H9 (cell line): ENCODE measurements around the gene NOL11. TPM values are rescaled to one million over a fixed set of nuclear protein-coding genes. Genes with fewer than 3 reads are reported as not detected.

ENCODE experiments used
- DNase-seq: peaks from one replicate; pipeline ENCODE4 v3.0.0-alpha.2; 2017
- H2AFZ ChIP-seq: one replicate; pipeline ENCODE4 v1.6.1; 2013; ENCODE audit warnings: mild to moderate bottlenecking, low read length, control low read depth, moderate library complexity
- H2AK5ac ChIP-seq: 2 replicates; pipeline ENCODE4 v1.6.1; 2013; ENCODE audit warnings: low read length, control low read depth, mixed read lengths; ENCODE audit not compliant: insufficient read length
- H2BK120ac ChIP-seq: one replicate; pipeline ENCODE4 v1.6.1; 2013; ENCODE audit warnings: low read depth, mild to moderate bottlenecking, low read length, control low read depth, inconsistent platforms; ENCODE audit not compliant: poor library complexity, severe bottlenecking
- H2BK12ac ChIP-seq: 2 replicates; pipeline ENCODE4 v1.6.1; 2013; ENCODE audit warnings: low read length, control low read depth, mixed read lengths, low read depth; ENCODE audit not compliant: insufficient read length
- H2BK15ac ChIP-seq: 2 replicates; pipeline ENCODE4 v1.6.1; 2013; ENCODE audit warnings: low read depth, low read length, control low read depth
- H2BK20ac ChIP-seq: one replicate; pipeline ENCODE4 v1.6.1; 2013; ENCODE audit warnings: low read depth, mild to moderate bottlenecking, low read length, control low read depth, inconsistent platforms; ENCODE audit not compliant: poor library complexity, severe bottlenecking
- H2BK5ac ChIP-seq: 2 replicates; pipeline ENCODE4 v1.6.1; 2013; ENCODE audit warnings: low read length, control low read depth, mixed read lengths; ENCODE audit not compliant: insufficient read length
- H3K14ac ChIP-seq: 2 replicates; pipeline ENCODE4 v1.6.1; 2013; ENCODE audit warnings: low read length, control low read depth; ENCODE audit not compliant: insufficient read depth
- H3K18ac ChIP-seq: 2 replicates; pipeline ENCODE4 v1.6.1; 2013; ENCODE audit warnings: low read depth, mild to moderate bottlenecking, mixed read lengths, low read length, control low read depth; ENCODE audit not compliant: insufficient read length
- H3K23ac ChIP-seq: 2 replicates; pipeline ENCODE4 v1.6.1; 2013; ENCODE audit warnings: low read length, control low read depth, mixed read lengths, low read depth; ENCODE audit not compliant: insufficient read length
- H3K23me2 ChIP-seq: 2 replicates; pipeline ENCODE4 v1.6.1; 2013; ENCODE audit warnings: low read depth, mild to moderate bottlenecking, mixed read lengths, low read length, control low read depth; ENCODE audit not compliant: insufficient read length, poor library complexity, severe bottlenecking
- H3K27ac ChIP-seq: 2 replicates; pipeline ENCODE4 v1.5.1; 2013; ENCODE audit warnings: low read length, control low read depth, mixed read lengths, low read depth; ENCODE audit not compliant: insufficient read length
- H3K27me3 ChIP-seq: 2 replicates; pipeline ENCODE4 v1.6.1; 2013; ENCODE audit warnings: low read length, control low read depth, inconsistent platforms; ENCODE audit not compliant: insufficient read depth
- H3K4ac ChIP-seq: 2 replicates; pipeline ENCODE4 v1.6.1; 2013; ENCODE audit warnings: low read depth, mild to moderate bottlenecking, control low read depth, inconsistent platforms, low read length, moderate library complexity
- H3K4me1 ChIP-seq: 2 replicates; pipeline ENCODE4 v1.6.1; 2013; ENCODE audit warnings: low read length, control low read depth, inconsistent platforms; ENCODE audit not compliant: insufficient read depth
- H3K4me2 ChIP-seq: 2 replicates; pipeline ENCODE4 v1.6.1; 2013; ENCODE audit warnings: low read length, control low read depth, mixed read lengths; ENCODE audit not compliant: insufficient read length, insufficient read depth
- H3K56ac ChIP-seq: 2 replicates; pipeline ENCODE4 v1.6.1; 2013; ENCODE audit warnings: low read depth, mild to moderate bottlenecking, mixed read lengths, low read length, control low read depth; ENCODE audit not compliant: insufficient read length
- H3K79me1 ChIP-seq: 2 replicates; pipeline ENCODE4 v1.6.1; 2013; ENCODE audit warnings: low read depth, mild to moderate bottlenecking, moderate library complexity, low read length, control low read depth, inconsistent platforms; ENCODE audit not compliant: insufficient read depth, poor library complexity, severe bottlenecking
- H3K79me2 ChIP-seq: 2 replicates; pipeline ENCODE4 v1.6.1; 2013; ENCODE audit warnings: low read length, control low read depth, inconsistent platforms; ENCODE audit not compliant: insufficient read depth
- H3K9ac ChIP-seq: 2 replicates; pipeline ENCODE4 v1.6.1; 2013; ENCODE audit warnings: low read length, control low read depth, mixed read lengths; ENCODE audit not compliant: insufficient read length; ENCODE audit errors: extremely low read depth
- H3K9me3 ChIP-seq: one replicate; pipeline ENCODE4 v1.6.1; 2013; ENCODE audit warnings: low read depth, low read length, inconsistent platforms; ENCODE audit not compliant: control insufficient read depth
- H3T11ph ChIP-seq: one replicate; pipeline ENCODE4 v1.6.1; 2013; ENCODE audit warnings: mild to moderate bottlenecking, low read length, control low read depth, inconsistent platforms
- H4K20me1 ChIP-seq: one replicate; pipeline ENCODE4 v1.6.1; 2013; ENCODE audit not compliant: control insufficient read depth, insufficient read length, insufficient read depth
- H4K5ac ChIP-seq: 2 replicates; pipeline ENCODE4 v1.6.1; 2013; ENCODE audit warnings: low read depth, mild to moderate bottlenecking, mixed read lengths, low read length, control low read depth; ENCODE audit not compliant: insufficient read length
- H4K8ac ChIP-seq: replicated peaks from 2 replicates; pipeline ENCODE4 v1.6.1; 2013; ENCODE audit warnings: low read length, control low read depth, mixed read lengths, low read depth; ENCODE audit not compliant: insufficient read length
- H4K91ac ChIP-seq: 2 replicates; pipeline ENCODE4 v1.6.1; 2013; ENCODE audit warnings: low read depth, mild to moderate bottlenecking, moderate library complexity, mixed read lengths, low read length, control low read depth; ENCODE audit not compliant: insufficient read length
- H3K27ac Mint-ChIP-seq, 3 experiments: 2 replicates in 2 of 3; 3 replicates in 1 of 3; pipeline ENCODE4 v1.8.0; 2020 to 2021; ENCODE audit warnings: mixed read lengths in 3 of 3, mild to moderate bottlenecking in 1 of 3, moderate library complexity in 1 of 3
- H3K27me3 Mint-ChIP-seq: 2 replicates; pipeline ENCODE4 v1.8.0; 2021; ENCODE audit warnings: low read depth, mild to moderate bottlenecking, moderate library complexity, mixed read lengths
- H3K36me3 Mint-ChIP-seq, 3 experiments: 2 replicates in 2 of 3; 3 replicates in 1 of 3; pipeline ENCODE4 v1.8.0; 2020 to 2021; ENCODE audit warnings: low read depth in 3 of 3, mixed read lengths in 3 of 3; ENCODE audit not compliant: insufficient read depth in 1 of 3
- H3K4me1 Mint-ChIP-seq, 2 experiments: 2 replicates each; pipeline ENCODE4 v1.8.0; 2020; ENCODE audit warnings: mixed read lengths in 2 of 2
- H3K4me3 Mint-ChIP-seq, 2 experiments: 2 replicates in 1 of 2; 3 replicates in 1 of 2; pipeline ENCODE4 v1.8.0; 2020 to 2021; ENCODE audit warnings: mild to moderate bottlenecking in 2 of 2, mixed read lengths in 2 of 2, moderate library complexity in 1 of 2
- H3K9me3 Mint-ChIP-seq, 2 experiments: 2 replicates in 1 of 2; 3 replicates in 1 of 2; pipeline ENCODE4 v1.8.0; 2020; ENCODE audit warnings: mild to moderate bottlenecking in 2 of 2, mixed read lengths in 2 of 2, moderate library complexity in 1 of 2
- CTCF ChIP-seq: fragments of 200-600 bp; sonication (generic); conservative IDR thresholded peaks from 3 replicates; pipeline ENCODE4 v1.8.0; 2021; ENCODE audit warnings: antibody characterized with exemption, mild to moderate bottlenecking
- WGBS: extraction: QIAGEN DNeasy Blood & Tissue Kit; methylation state at CpG from one replicate; pipeline ENCODE4 v1.1.7; 2013; ENCODE audit warnings: missing lambda C conversion rate, low lambda C conversion rate, mixed read lengths; ENCODE audit not compliant: insufficient read length; ENCODE audit errors: extremely low coverage; 5-methylcytosine and 5-hydroxymethylcytosine counted together
- total RNA-seq: library from RNA; stranded (reverse); gene quantifications from 2 replicates; pipeline ENCODE4 v1.2.1, GENCODE V29; 2021

NOL11 gene
- total RNA-seq, 1 experiment from 2014 or later: 114 TPM

DNA sequence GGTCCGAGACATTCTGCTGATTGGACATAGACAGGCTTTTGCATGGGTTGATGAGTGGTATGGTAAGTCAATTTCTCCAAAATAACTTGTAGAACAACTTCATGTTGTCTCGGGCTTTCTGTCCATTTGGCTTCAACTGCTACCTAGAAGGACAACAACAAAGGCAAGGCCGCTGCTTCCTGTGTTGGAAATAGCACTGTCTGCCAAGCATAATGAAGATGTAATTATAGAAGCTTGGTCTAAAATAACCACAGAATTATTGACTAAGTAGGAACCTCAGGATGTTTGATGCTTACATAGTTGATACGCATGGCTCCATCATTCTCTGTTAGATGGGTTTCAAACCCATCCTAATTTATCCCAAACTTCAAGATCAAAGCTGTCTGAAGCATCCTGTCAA, 42.3 kb upstream of the NOL11 start:
- Mint-ChIP-seq H3K27ac (no peak overlapping the region), H3K36me3 (peaks cover 0 to 3% (median 0%) of the 10 kb centered on the region in 3 experiments; a peak in 4 of 7 replicates), H3K4me1 (no peaks in the 10 kb centered on the region), H3K4me3 (no peak overlapping the region), H3K27me3 (no peaks in the 10 kb centered on the region), H3K9me3 (no peaks in the 10 kb centered on the region)
- H3K23me2 ChIP-seq: no peaks in the 10 kb centered on the region
- H3K27me3 ChIP-seq: no peaks in the 10 kb centered on the region
- no peaks in the 10 kb centered on the region for H3K79me2 ChIP-seq
- no peaks in the 10 kb centered on the region for H3K9me3 ChIP-seq
- H4K5ac ChIP-seq: no peak overlapping the region
- H2BK120ac ChIP-seq: no peak overlapping the region
- H3K4me2 ChIP-seq: no peak overlapping the region
- H3K56ac ChIP-seq: no peak overlapping the region
- H3K4ac ChIP-seq: no peak overlapping the region
- no peak overlapping the region for H4K91ac ChIP-seq
- H3T11ph ChIP-seq: no peak overlapping the region
- no peak overlapping the region for H2BK15ac ChIP-seq
- H2AK5ac ChIP-seq: no peak overlapping the region
- DNase-seq: no peak
- no peak overlapping the region for H2BK20ac ChIP-seq
- H2BK12ac ChIP-seq: no peak overlapping the region
- no CpG with 5 or more reads among the region's 4 CpGs for WGBS
- H2AFZ ChIP-seq: no peak overlapping the region
- H2BK5ac ChIP-seq: no peak overlapping the region
- H4K20me1 ChIP-seq: no peaks in the 10 kb centered on the region
- no peak overlapping the region for H3K14ac ChIP-seq
- no peaks in the 10 kb centered on the region for H3K4me1 ChIP-seq
- no peak for TF ChIP-seq CTCF
- H3K18ac ChIP-seq: no peak overlapping the region
- no peak overlapping the region for H3K9ac ChIP-seq
- H3K23ac ChIP-seq: no peak overlapping the region
- no peaks in the 10 kb centered on the region for H3K79me1 ChIP-seq
- H3K27ac ChIP-seq: no peak overlapping the region
- H4K8ac ChIP-seq: no peak overlapping the region
